Measurements from ENCODE around the gene B3GLCT.
"Not testable (repeated sequence)": the region's sequence is repeated elsewhere in the genome, so short reads cannot be mapped to it uniquely, and the experiment has no call there.

DNA sequence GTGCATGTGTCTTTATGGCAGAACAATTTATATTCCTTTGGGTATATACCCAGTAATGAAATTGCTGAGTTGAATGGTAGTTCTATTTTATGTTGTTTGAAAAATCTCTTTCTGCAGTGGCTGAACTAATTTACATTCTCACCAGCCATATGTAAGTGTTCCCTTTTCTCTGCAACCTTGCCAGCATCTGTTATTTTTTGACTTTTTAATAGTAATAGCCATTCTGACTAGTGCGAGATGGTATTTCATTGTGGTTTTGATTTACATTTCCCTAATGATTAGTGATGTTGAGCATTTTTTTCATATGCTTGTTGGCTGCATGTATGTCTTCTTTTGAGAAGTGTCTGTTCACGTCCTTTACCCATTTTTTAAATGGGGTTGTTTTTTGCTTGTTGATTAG lies 17.1 kb downstream of the B3GLCT start:
- TF ChIP-seq POLR2A (IDR thresholded peaks at IDR 0.05); EP300 (IDR thresholded peaks at IDR 0.05; ENCODE audit: low read depth): not testable (repeated sequence)
- TF ChIP-seq, protein P1, sequence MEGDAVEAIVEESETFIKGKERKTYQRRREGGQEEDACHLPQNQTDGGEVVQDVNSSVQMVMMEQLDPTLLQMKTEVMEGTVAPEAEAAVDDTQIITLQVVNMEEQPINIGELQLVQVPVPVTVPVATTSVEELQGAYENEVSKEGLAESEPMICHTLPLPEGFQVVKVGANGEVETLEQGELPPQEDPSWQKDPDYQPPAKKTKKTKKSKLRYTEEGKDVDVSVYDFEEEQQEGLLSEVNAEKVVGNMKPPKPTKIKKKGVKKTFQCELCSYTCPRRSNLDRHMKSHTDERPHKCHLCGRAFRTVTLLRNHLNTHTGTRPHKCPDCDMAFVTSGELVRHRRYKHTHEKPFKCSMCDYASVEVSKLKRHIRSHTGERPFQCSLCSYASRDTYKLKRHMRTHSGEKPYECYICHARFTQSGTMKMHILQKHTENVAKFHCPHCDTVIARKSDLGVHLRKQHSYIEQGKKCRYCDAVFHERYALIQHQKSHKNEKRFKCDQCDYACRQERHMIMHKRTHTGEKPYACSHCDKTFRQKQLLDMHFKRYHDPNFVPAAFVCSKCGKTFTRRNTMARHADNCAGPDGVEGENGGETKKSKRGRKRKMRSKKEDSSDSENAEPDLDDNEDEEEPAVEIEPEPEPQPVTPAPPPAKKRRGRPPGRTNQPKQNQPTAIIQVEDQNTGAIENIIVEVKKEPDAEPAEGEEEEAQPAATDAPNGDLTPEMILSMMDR (IDR thresholded peaks at IDR 0.05), result not testable (repeated sequence)
